HG02943 (cell line): ENCODE results near the gene VIPR2.

Experiments used
- ATAC-seq: cut with Tn5 transposase; IDR thresholded peaks from one replicate; pipeline ENCODE4 v1.9.1; 2021; ENCODE audit warnings: mild to moderate bottlenecking, low read depth, moderate library complexity; ENCODE audit not compliant: unreplicated experiment

The VIPR2 gene

GRCh38 chr7:159158888-159159405 is 14.3 kb upstream of the VIPR2 start:
- no peak for ATAC-seq

- ATAC-seq, result no peak
Observed at GRCh38 chr7:159158125-159158887, 13.6 kb upstream of the VIPR2 start.

GRCh38 chr7:159157714-159158113 is 13.0 kb upstream of the VIPR2 start:
- ATAC-seq, result no peak

GRCh38 chr7:159156436-159157245 is 12.0 kb upstream of the VIPR2 start:
- ATAC-seq, result no peak

GRCh38 chr7:159155410-159155809 is 10.7 kb upstream of the VIPR2 start:
- no peak for ATAC-seq

GRCh38 chr7:159154243-159154642 is 9.6 kb upstream of the VIPR2 start:
- no peak for ATAC-seq

GRCh38 chr7:159153511-159153910 is 8.8 kb upstream of the VIPR2 start:
- no peak for ATAC-seq

- ATAC-seq, result no peak
Observed at GRCh38 chr7:159152816-159153215, 8.1 kb upstream of the VIPR2 start.

GRCh38 chr7:159151231-159151630 is 6.6 kb upstream of the VIPR2 start:
- ATAC-seq, result no peak

GRCh38 chr7:159149488-159149887 is 4.8 kb upstream of the VIPR2 start:
- no peak for ATAC-seq

GRCh38 chr7:159148430-159149395 is 4.0 kb upstream of the VIPR2 start:
- no peak for ATAC-seq

- no peak for ATAC-seq
Observed at GRCh38 chr7:159147687-159148086, 3.0 kb upstream of the VIPR2 start.

GRCh38 chr7:159147246-159147645 is 2.6 kb upstream of the VIPR2 start:
- ATAC-seq, result no peak

- ATAC-seq, result no peak
Observed at GRCh38 chr7:159146084-159146858, 1.6 kb upstream of the VIPR2 start.

- no peak for ATAC-seq
Observed at GRCh38 chr7:159145490-159145855, 806 bp upstream of the VIPR2 start.

GRCh38 chr7:159143780-159144757 is 598 bp downstream of the VIPR2 start:
- ATAC-seq, result no peak

GRCh38 chr7:159142730-159143129 is 1.9 kb downstream of the VIPR2 start:
- ATAC-seq, result no peak

GRCh38 chr7:159142199-159142598 is 2.5 kb downstream of the VIPR2 start:
- ATAC-seq, result no peak

- ATAC-seq, result no peak
Observed at GRCh38 chr7:159141660-159142059, 3.0 kb downstream of the VIPR2 start.
